Suprapubic skin (tissue), 4 donors: ENCODE data around the gene MAP3K10.

Experiments
- POLR2A ChIP-seq, 2 donors: fragments of 450-650 bp; IDR thresholded peaks; one replicate each; pipeline ENCODE4 v1.6.1; 2017; ENCODE audit warnings: antibody characterized with exemption in 2 of 2, mild to moderate bottlenecking in 2 of 2, moderate library complexity in 2 of 2
- POLR2AphosphoS5 ChIP-seq, 3 donors: sonication (generic); formaldehyde crosslinking; IDR thresholded peaks; one replicate each; pipeline ENCODE4 v1.6.1; 2017; ENCODE audit warnings: antibody characterized with exemption in 3 of 3
- TF ChIP-seq, protein P1 (sequence below), 2 donors: fragments of 200-600 bp in 1 of 2; fragments of 450-650 bp in 1 of 2; sonication (generic) in 1 of 2; IDR thresholded peaks; one replicate each; pipeline ENCODE4 v1.5.1; 2016 to 2019; ENCODE audit warnings: antibody characterized with exemption in 2 of 2, mild to moderate bottlenecking in 1 of 2, moderate library complexity in 1 of 2

DNA sequence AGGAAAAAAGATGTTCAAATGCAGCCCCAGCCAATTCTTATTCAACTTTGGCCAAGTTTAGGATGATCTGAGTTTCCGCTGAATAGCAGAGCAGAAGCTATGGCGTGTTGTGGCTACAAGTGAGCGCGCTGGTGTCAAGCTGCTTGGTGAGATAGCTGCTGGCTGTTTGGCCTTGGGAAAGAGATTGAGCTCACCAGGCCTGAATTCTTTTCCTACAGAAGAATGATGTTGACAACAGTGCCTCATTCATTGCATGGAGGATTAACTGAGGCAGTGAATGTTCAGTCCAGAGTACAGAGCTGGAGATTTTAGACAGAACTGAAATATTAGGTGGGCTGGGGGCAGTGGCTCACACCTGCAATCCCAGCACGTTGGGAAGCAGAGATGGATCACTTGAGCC, 31.5 kb upstream of the MAP3K10 start:
- TF ChIP-seq, protein P1, sequence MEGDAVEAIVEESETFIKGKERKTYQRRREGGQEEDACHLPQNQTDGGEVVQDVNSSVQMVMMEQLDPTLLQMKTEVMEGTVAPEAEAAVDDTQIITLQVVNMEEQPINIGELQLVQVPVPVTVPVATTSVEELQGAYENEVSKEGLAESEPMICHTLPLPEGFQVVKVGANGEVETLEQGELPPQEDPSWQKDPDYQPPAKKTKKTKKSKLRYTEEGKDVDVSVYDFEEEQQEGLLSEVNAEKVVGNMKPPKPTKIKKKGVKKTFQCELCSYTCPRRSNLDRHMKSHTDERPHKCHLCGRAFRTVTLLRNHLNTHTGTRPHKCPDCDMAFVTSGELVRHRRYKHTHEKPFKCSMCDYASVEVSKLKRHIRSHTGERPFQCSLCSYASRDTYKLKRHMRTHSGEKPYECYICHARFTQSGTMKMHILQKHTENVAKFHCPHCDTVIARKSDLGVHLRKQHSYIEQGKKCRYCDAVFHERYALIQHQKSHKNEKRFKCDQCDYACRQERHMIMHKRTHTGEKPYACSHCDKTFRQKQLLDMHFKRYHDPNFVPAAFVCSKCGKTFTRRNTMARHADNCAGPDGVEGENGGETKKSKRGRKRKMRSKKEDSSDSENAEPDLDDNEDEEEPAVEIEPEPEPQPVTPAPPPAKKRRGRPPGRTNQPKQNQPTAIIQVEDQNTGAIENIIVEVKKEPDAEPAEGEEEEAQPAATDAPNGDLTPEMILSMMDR (IDR thresholded peaks at IDR 0.05) = no peak
- TF ChIP-seq POLR2AphosphoS5 (IDR thresholded peaks at IDR 0.05) (no peak), POLR2A (IDR thresholded peaks at IDR 0.05) (no peak)
